Activated CD4-positive, alpha-beta T cell treated with anti-CD3 and anti-CD28 coated beads for 36 hours (primary cell): Measurements from ENCODE around the gene GPR176. TPM values are rescaled to one million over a fixed set of nuclear protein-coding genes. Genes with fewer than 3 reads are reported as not detected.
A peak's percentile ranks its signal among the peaks of the same experiment; 100 is the strongest.

Experiments used
- ATAC-seq: fragments of 200-7000 bp; cut with Tn5 transposase; one replicate; pipeline ENCODE4 v1.10.0; 2021; ENCODE audit warnings: mild to moderate bottlenecking, moderate library complexity
- CTCF ChIA-PET: fragments of 350-600 bp; sonication (Branson Sonifier 250); formaldehyde crosslinking; loops from one replicate; lab custom pipeline; 2021; ENCODE audit warnings: antibody characterized with exemption; lab: Charles Lee
- POLR2A ChIA-PET: fragments of 350-600 bp; sonication (Branson Sonifier 250); formaldehyde crosslinking; loops from one replicate; lab custom pipeline; 2021; ENCODE audit warnings: antibody characterized with exemption, inconsistent platforms; lab: Charles Lee
- DNase-seq: peaks from one replicate; pipeline ENCODE4 v3.0.0-alpha.2; 2020
- H3K27ac Mint-ChIP-seq: one replicate; pipeline ENCODE4 v1.8.0; 2021; ENCODE audit warnings: mixed read lengths
- H3K27me3 Mint-ChIP-seq: one replicate; pipeline ENCODE4 v1.8.0; 2021; ENCODE audit warnings: mixed read lengths
- H3K36me3 Mint-ChIP-seq: one replicate; pipeline ENCODE4 v1.8.0; 2021; ENCODE audit warnings: low read depth, mixed read lengths
- H3K4me1 Mint-ChIP-seq: one replicate; pipeline ENCODE4 v1.8.0; 2021; ENCODE audit warnings: mixed read lengths
- H3K4me3 Mint-ChIP-seq: one replicate; pipeline ENCODE4 v1.8.0; 2021; ENCODE audit warnings: mild to moderate bottlenecking, moderate library complexity, mixed read lengths
- H3K9me3 Mint-ChIP-seq: one replicate; pipeline ENCODE4 v1.8.0; 2021; ENCODE audit warnings: low read depth, mixed read lengths
- intact Hi-C, 2 experiments: fragments of 100-400 bp; cut with DNase I in 1 of 2; cut with micrococcal nuclease in 1 of 2; formaldehyde crosslinking; loops; one replicate each; pipeline versions ENCODE4 v1.14.2 to v1.15.1; 2022 to 2024; cut with DNase I, micrococcal nuclease
- total RNA-seq, 2 experiments: library from RNA; stranded (reverse); gene quantifications; one replicate each; pipeline ENCODE4 v1.2.3, GENCODE V29; 2021

The GPR176 gene
- total RNA-seq, 2 experiments from 2014 or later, result 0.14 to 0.30 TPM

DNA sequence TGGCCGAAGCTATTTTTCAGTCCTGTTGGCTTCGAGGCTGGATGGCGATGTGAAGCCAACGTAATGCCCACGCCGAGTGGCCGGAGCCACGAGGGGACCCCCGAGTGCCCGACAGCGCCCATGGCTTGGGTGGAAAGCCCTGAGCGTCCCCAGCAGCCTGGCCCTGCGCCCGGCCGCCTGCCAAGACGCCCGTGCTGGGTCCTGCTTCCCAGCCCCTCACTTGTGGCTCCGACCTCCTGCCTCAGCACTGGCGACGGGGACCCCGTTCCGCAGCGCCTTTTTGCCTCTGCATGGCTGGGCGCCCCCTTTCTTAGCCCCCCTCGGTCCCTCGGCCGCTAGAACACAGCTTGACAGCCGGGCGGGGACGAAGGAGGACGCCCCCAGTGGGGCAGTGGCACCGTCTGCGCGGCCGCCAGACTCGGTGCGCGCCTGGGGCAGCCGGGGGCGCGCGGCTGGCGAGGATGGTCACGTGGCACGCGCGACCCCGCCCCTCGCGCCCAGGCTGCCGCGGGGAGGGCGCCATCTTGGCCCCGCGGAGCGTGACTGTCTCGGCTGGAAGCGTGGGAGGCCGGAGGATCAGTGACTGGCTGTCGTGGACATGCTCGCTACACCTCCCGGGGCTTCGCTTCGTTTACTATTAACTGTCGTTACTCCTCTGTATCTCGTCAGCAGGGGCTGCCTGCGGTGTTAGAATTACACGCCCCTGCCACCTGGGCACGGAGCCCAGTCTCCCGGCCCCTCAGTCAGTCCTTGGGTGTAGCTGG lies 626 bp upstream of the GPR176 start:
- H3K9me3 Mint-ChIP-seq, result peaks cover 4% of the 10 kb centered on the region
- POLR2A ChIA-PET, result no interaction called here
- peak overlapping the region; percentile 73 for H3K4me3 Mint-ChIP-seq
- H3K4me1 Mint-ChIP-seq, result peaks cover 29% of the 10 kb centered on the region
- CTCF ChIA-PET, result no interaction called here
- ATAC-seq, result peak; percentile 89
- intact Hi-C loops, result loop anchor here (1.0 to 5.0 kb wide), 6 partner anchors 14 to 188 kb away; partner anchors contain the start of genes EIF2AK4 (in 2 of the 2), BMF (in 1 of the 2), FSIP1 (in 1 of the 2) and SRP14 (in 1 of the 2)
- no peaks in the 10 kb centered on the region for H3K36me3 Mint-ChIP-seq
- peaks cover 19% of the 10 kb centered on the region for H3K27me3 Mint-ChIP-seq
- H3K27ac Mint-ChIP-seq, result peak overlapping the region; percentile 73
- peak; percentile 93 for DNase-seq

DNA sequence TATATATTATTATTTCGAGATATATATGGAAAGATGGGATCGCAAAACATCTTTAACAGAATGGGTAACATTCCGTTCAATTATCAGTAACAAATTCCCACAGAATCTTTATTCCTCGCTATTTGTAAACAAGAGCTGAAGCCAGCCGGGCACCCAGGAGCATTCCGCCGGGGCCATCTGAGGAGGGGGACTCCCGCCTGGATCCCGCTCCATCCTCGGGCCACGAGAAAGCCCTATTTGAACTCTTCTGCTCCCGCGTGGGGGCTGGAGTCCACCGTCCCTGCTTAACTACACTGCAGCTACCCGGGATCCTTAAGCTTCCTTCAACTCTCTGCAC lies 687 bp downstream of the GPR176 start:
- Mint-ChIP-seq H3K4me3 (peak overlapping the region; percentile 52), H3K9me3 (peaks cover 4% of the 10 kb centered on the region), H3K36me3 (no peaks in the 10 kb centered on the region), H3K27me3 (peaks cover 19% of the 10 kb centered on the region), H3K4me1 (peaks cover 17% of the 10 kb centered on the region), H3K27ac (no peak overlapping the region)
- intact Hi-C loops, result no loop called here
- ATAC-seq (no peak), DNase-seq (no peak)
- POLR2A ChIA-PET, result interaction anchor here (0.6 kb wide), 1 partner anchor 1364 kb away, joined by 4 read pairs; no protein-coding TSS in a partner anchor
- CTCF ChIA-PET, result interaction anchor here (0.8 kb wide), 1 partner anchor 235 kb away, joined by 3 read pairs; no protein-coding TSS in a partner anchor

DNA sequence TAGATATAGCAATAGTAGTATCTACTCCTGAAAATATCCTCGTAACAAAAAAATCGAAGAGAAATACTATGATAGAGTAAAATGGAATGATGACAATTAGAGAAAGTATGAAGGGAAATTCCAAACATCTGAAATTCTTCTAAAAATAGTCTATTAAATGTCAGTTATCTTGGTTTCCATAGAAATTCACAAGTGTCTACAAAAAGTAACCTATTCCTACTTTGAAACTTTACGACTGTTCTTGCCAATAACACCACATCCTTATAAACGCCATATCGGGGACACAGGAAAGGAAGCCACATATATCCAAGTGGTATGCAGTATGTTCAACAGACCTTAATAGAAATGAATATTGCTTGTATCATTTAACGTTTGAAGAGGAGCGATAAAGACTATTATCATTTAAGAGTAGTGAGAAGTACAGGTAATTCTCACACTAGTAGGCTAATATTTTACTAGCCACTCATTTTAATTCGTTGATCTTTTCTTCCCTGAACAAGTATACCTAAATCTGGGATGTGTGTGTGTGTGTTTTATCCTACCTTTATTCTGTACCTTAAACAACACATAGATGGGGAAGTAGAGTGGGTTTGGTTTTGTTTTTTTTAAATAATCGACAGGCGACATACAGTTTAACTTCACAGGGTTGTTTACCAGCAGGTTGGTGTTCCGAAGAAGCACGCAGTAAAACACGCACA lies 1.2 kb downstream of the GPR176 start:
- Mint-ChIP-seq H3K36me3 (no peaks in the 10 kb centered on the region), H3K27me3 (peaks cover 19% of the 10 kb centered on the region), H3K4me3 (no peak overlapping the region), H3K4me1 (peaks cover 15% of the 10 kb centered on the region), H3K9me3 (peaks cover 4% of the 10 kb centered on the region), H3K27ac (no peak overlapping the region)
- DNase-seq, result no peak
- ChIA-PET POLR2A (interaction anchor here (0.6 kb wide), 1 partner anchor 1365 kb away, joined by 4 read pairs; no protein-coding TSS in a partner anchor), CTCF (no interaction called here)
- intact Hi-C loops, result no loop called here
- ATAC-seq, result no peak

DNA sequence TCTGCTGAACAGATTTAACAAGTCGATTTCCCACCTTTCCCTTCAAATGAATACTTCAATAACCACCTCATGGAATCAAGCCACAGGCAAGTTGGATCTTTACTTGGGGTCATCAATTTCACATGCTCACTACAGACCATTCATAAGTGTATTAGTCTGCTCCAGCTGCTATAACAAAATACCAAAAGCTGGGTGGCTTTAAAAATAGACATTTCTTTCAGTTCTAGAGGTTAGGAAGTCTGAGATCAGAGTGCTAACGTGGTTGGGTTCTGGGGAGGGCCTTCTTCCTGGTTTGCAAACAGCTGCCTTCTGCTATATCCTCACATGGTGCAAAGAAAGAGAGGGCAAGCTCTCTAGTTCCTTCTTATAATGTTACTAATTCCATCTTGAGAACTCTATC lies 5.1 kb downstream of the GPR176 start:
- H3K9me3 Mint-ChIP-seq, result no peaks in the 10 kb centered on the region
- intact Hi-C loops, result no loop called here
- CTCF ChIA-PET, result no interaction called here
- H3K36me3 Mint-ChIP-seq, result no peaks in the 10 kb centered on the region
- DNase-seq (no peak), ATAC-seq (no peak)
- H3K4me3 Mint-ChIP-seq, result no peak overlapping the region
- peaks cover 21% of the 10 kb centered on the region for H3K27me3 Mint-ChIP-seq
- peaks cover 9% of the 10 kb centered on the region for H3K4me1 Mint-ChIP-seq
- POLR2A ChIA-PET, result no interaction called here
- H3K27ac Mint-ChIP-seq, result no peak overlapping the region

DNA sequence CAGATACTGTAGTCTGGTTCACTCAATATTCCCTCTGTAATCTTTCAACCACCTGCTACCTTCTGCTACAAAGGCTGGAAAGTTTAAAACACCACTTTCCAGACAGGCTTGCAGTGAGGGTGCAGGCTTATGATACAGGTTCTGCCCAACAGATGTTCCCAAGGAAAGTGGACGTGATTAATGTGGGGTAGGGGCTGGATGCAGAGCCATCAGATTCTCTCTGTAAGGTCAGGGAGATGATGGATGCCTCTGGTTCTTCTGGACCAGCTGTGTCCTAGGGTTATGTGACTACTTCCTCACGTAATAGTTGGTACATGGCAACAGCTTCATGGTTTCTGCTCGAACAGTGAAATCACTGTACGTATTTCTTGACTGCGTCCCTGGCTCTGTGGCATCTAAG lies 11.1 kb downstream of the GPR176 start:
- Mint-ChIP-seq H3K27ac (no peak overlapping the region), H3K4me1 (peaks cover 2% of the 10 kb centered on the region), H3K4me3 (no peak overlapping the region), H3K9me3 (no peaks in the 10 kb centered on the region), H3K36me3 (no peaks in the 10 kb centered on the region), H3K27me3 (peaks cover 2% of the 10 kb centered on the region)
- intact Hi-C loops, result no loop called here
- ATAC-seq, result no peak
- CTCF ChIA-PET, result no interaction called here
- DNase-seq, result no peak
- POLR2A ChIA-PET, result interaction anchor here (0.7 kb wide), 1 partner anchor 186 kb away, joined by 3 read pairs; no protein-coding TSS in a partner anchor

DNA sequence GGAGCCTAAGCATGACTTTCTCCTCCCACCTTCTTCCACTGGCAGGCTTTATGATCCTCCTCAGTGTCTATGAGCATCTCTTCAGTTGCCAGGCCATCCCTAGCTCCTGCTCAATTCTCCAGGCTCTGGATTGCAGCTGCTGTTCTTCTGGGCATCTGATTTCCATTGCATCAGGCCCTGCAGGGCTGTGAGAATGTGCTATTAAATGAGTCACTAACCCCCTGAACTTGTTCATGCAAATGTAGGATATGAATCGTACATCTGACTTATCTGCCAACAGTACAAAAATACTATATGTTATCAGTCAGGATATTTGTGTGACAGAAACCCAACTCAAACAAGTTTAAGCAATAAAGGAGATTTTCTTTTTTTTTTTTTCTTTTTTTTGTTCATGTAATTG lies 11.9 kb downstream of the GPR176 start:
- peaks cover 2% of the 10 kb centered on the region for H3K27me3 Mint-ChIP-seq
- intact Hi-C loops, result no loop called here
- peaks cover 2% of the 10 kb centered on the region for H3K4me1 Mint-ChIP-seq
- ATAC-seq, result peak; percentile 74
- H3K36me3 Mint-ChIP-seq, result no peaks in the 10 kb centered on the region
- DNase-seq, result peak; percentile 22
- H3K4me3 Mint-ChIP-seq, result no peak overlapping the region
- ChIA-PET CTCF (interaction anchor here (0.6 to 0.7 kb wide), 2 partner anchors 71 to 189 kb away, joined by 3 to 4 read pairs; no protein-coding TSS in a partner anchor), POLR2A (interaction anchor here (0.7 kb wide), 1 partner anchor 185 kb away, joined by 3 read pairs; no protein-coding TSS in a partner anchor)
- no peak overlapping the region for H3K27ac Mint-ChIP-seq
- no peaks in the 10 kb centered on the region for H3K9me3 Mint-ChIP-seq

DNA sequence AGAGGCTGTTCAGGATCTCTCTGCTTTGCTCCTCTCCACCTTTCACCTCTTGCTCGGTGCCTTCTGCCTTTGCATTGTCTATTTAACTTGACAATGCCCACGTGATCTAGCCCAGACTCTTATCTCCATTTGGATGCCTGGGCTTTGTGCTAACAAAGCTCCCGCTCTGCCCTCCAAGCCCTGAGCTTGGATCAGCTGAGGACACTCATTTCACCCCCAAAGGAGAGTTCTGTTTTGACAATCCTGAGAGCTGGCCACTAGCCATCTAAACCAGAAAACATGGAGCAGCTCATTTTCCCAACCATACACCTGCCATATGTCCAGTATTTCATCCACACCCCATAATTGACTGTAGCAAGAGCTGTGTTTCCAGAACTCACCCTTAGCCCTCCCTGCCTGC lies 12.8 kb downstream of the GPR176 start:
- no peak overlapping the region for H3K4me3 Mint-ChIP-seq

DNA sequence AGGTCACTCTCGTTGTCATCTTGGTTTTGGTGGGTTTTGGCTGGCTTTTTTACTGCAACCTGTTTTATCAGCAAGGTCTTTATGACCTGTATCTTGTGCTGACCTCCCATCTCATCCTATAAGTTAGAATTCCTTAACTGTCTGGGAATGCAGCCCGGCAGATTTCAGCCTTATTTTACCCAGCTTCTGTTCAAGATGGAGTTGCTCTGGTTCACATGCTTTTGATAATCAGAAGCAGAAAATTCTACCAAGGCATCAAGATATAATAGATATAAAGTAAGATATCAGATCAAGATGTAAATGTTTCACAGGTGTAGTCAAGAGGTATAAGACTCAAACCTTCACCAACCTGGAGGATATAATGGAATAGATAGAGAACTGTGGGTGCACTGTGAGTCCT lies 16.0 kb downstream of the GPR176 start:
- intact Hi-C loops, result no loop called here
- H3K27me3 Mint-ChIP-seq, result peaks cover 5% of the 10 kb centered on the region

More for the DNA sequence above, 12.8 kb downstream of the GPR176 start:
- ChIA-PET POLR2A (interaction anchor here (0.5 to 0.6 kb wide), 2 partner anchors 119 to 986 kb away, joined by 3 read pairs; no protein-coding TSS in a partner anchor), CTCF (interaction anchor here (0.9 kb wide), 1 partner anchor 36 kb away, joined by 3 read pairs; no protein-coding TSS in a partner anchor)
- Mint-ChIP-seq H3K27me3 (peaks cover 2% of the 10 kb centered on the region), H3K27ac (no peak overlapping the region), H3K9me3 (no peaks in the 10 kb centered on the region), H3K36me3 (no peaks in the 10 kb centered on the region), H3K4me1 (peaks cover 2% of the 10 kb centered on the region)
- ATAC-seq, result no peak
- DNase-seq, result no peak
- intact Hi-C loops, result no loop called here

DNA sequence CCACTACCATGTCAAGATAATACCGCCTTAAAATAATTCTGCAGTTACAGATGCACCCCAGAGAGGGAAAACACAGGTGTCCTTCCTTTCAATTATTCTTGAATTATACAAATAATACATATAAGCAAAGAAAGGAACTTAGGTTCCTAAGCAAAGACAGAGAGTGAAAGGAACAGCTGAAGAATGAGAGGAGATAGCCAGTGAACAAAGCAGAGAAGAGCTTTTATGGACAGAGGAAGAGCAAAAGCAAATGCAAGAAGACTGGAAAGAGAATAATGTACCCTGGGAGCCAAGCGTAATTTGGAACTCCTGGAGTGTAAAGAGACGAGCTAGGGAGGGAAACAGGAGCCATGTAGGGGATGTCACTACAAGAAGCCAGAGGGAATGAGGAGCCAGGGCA lies 21.7 kb downstream of the GPR176 start:
- Mint-ChIP-seq H3K4me3 (no peak overlapping the region), H3K9me3 (no peaks in the 10 kb centered on the region), H3K4me1 (no peaks in the 10 kb centered on the region), H3K36me3 (no peaks in the 10 kb centered on the region), H3K27ac (no peak overlapping the region), H3K27me3 (peaks cover 14% of the 10 kb centered on the region)
- ChIA-PET POLR2A (no interaction called here), CTCF (no interaction called here)
- no peak for DNase-seq
- no peak for ATAC-seq
- intact Hi-C loops, result no loop called here

More for the DNA sequence above, 16.0 kb downstream of the GPR176 start:
- Mint-ChIP-seq H3K4me1 (peaks cover 2% of the 10 kb centered on the region), H3K36me3 (no peaks in the 10 kb centered on the region), H3K27ac (no peak overlapping the region), H3K9me3 (no peaks in the 10 kb centered on the region), H3K4me3 (no peak overlapping the region)
- CTCF ChIA-PET, result no interaction called here
- no peak for ATAC-seq
- DNase-seq, result no peak
- POLR2A ChIA-PET, result no interaction called here

DNA sequence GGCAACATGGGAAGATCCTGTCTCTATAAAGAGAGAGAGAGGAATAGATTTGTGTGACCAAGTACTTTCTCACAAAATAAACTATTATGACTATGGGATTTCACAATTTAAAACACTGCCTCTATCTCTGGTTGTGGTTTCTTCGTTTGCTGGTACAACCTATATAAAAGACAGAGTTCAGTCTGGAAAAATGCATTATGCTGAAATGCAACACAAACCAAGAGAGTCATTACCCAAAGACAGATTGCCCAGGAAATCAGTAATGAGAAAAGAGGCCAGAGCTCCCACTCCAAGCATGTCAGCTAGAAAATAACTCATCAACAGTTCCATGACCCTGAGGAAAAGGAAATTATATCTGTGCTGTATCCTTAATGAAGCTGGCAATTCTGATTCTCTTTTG lies 23.2 kb downstream of the GPR176 start:
- Mint-ChIP-seq H3K4me1 (no peaks in the 10 kb centered on the region), H3K27me3 (peaks cover 14% of the 10 kb centered on the region), H3K36me3 (no peaks in the 10 kb centered on the region), H3K27ac (no peak overlapping the region), H3K4me3 (no peak overlapping the region), H3K9me3 (no peaks in the 10 kb centered on the region)
- ATAC-seq (no peak), DNase-seq (no peak)
- CTCF ChIA-PET, result interaction anchor here (1.1 kb wide), 1 partner anchor 140 kb away, joined by 3 read pairs; no protein-coding TSS in a partner anchor
- intact Hi-C loops, result no loop called here
- POLR2A ChIA-PET, result no interaction called here

DNA sequence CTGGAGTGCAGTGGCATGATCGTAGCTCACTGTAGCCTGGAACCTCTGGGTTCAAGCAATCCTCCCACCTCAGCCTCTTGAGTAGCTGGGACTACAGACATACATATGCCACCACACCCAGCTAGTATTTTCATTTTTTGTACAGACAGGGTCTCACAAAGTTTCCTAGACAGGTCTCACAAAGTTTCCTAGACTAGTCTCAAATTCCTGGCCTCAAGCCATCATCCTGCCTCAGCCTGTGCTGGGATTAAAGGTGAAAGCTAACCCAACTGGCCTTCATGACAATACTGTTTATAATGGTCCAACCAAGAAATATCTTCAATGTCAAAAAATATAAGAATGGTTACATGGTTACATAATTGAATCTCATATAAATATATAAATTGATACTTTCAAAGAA lies 24.0 kb downstream of the GPR176 start:
- no peaks in the 10 kb centered on the region for H3K36me3 Mint-ChIP-seq
- ATAC-seq (no peak), DNase-seq (no peak)
- no peak overlapping the region for H3K27ac Mint-ChIP-seq
- no peaks in the 10 kb centered on the region for H3K9me3 Mint-ChIP-seq
- ChIA-PET POLR2A (no interaction called here), CTCF (interaction anchor here (0.8 kb wide), 1 partner anchor 139 kb away, joined by 3 read pairs; no protein-coding TSS in a partner anchor)
- no peaks in the 10 kb centered on the region for H3K4me1 Mint-ChIP-seq
- H3K4me3 Mint-ChIP-seq, result no peak overlapping the region
- peaks cover 14% of the 10 kb centered on the region for H3K27me3 Mint-ChIP-seq
- intact Hi-C loops, result no loop called here
